SK-N-SH treated with all-trans-retinoic acid at 6 μM for 48 hours (cell line): Measurements from ENCODE around the gene SKAP2.

Experiments used
- ATAC-seq: fragments of 200-7000 bp; cut with Tn5 transposase; 3 replicates; pipeline ENCODE4 v1.9.1; 2020; ENCODE audit warnings: mild to moderate bottlenecking, moderate library complexity
- ARNTL ChIP-seq: fragments of 450-650 bp; formaldehyde crosslinking; IDR thresholded peaks from 2 replicates; pipeline ENCODE4 v1.5.0; 2020; ENCODE audit warnings: low read depth, mild to moderate bottlenecking, moderate library complexity, borderline replicate concordance
- BACH2 ChIP-seq: fragments of 250-450 bp; sonication (Bioruptor Pico); IDR thresholded peaks from 2 replicates; pipeline ENCODE4 v1.9.0; 2021; ENCODE audit warnings: mild to moderate bottlenecking, borderline replicate concordance
- CSDC2 ChIP-seq: fragments of 250-450 bp; sonication (Bioruptor Pico); IDR thresholded peaks from 2 replicates; pipeline ENCODE4 v1.5.0; 2020; ENCODE audit warnings: mild to moderate bottlenecking, moderate library complexity
- ESRRG ChIP-seq: fragments of 250-450 bp; sonication (Bioruptor Pico); IDR thresholded peaks from 2 replicates; pipeline ENCODE4 v1.6.1; 2021; ENCODE audit warnings: mild to moderate bottlenecking
- ISL1 ChIP-seq: fragments of 250-450 bp; sonication (Bioruptor Pico); IDR thresholded peaks from 2 replicates; pipeline ENCODE4 v2.1.2; 2022; ENCODE audit warnings: mild to moderate bottlenecking, moderate library complexity
- OSR1 ChIP-seq: fragments of 250-450 bp; sonication (Bioruptor Pico); IDR thresholded peaks from 2 replicates; pipeline ENCODE4 v1.8.0; 2022; ENCODE audit warnings: moderate library complexity, mild to moderate bottlenecking, inconsistent platforms
- PPARA ChIP-seq: fragments of 250-450 bp; sonication (Bioruptor Pico); IDR thresholded peaks from 2 replicates; pipeline ENCODE4 v1.5.0; 2020; ENCODE audit warnings: mild to moderate bottlenecking, borderline replicate concordance
- RARB ChIP-seq: fragments of 250-450 bp; sonication (Bioruptor Pico); IDR thresholded peaks from 2 replicates; pipeline ENCODE4 v1.8.0; 2021; ENCODE audit warnings: mild to moderate bottlenecking, moderate library complexity
- TCF4 ChIP-seq: fragments of 250-450 bp; sonication (Bioruptor Pico); IDR thresholded peaks from 2 replicates; pipeline ENCODE4 v1.8.0; 2021; ENCODE audit warnings: mild to moderate bottlenecking, moderate library complexity, borderline replicate concordance
- ZC3H10 ChIP-seq: fragments of 250-450 bp; sonication (Bioruptor Pico); IDR thresholded peaks from 2 replicates; pipeline ENCODE4 v1.5.1; 2021; ENCODE audit warnings: mild to moderate bottlenecking, moderate library complexity
- ZFP3 ChIP-seq: fragments of 250-450 bp; sonication (Bioruptor Pico); IDR thresholded peaks from 2 replicates; pipeline ENCODE4 v1.5.0; 2020; ENCODE audit warnings: mild to moderate bottlenecking, moderate library complexity
- ZFP30 ChIP-seq: fragments of 450-650 bp; formaldehyde crosslinking; IDR thresholded peaks from 2 replicates; pipeline ENCODE4 v1.5.0; 2022; ENCODE audit warnings: mild to moderate bottlenecking, moderate library complexity
- ZNF565 ChIP-seq: fragments of 450-650 bp; formaldehyde crosslinking; conservative IDR thresholded peaks from 2 replicates; pipeline ENCODE4 v1.5.0; 2020; ENCODE audit warnings: low read depth, mild to moderate bottlenecking, moderate library complexity
- ZNF70 ChIP-seq: fragments of 450-650 bp; formaldehyde crosslinking; IDR thresholded peaks from 2 replicates; pipeline ENCODE4 v1.5.0; 2020; ENCODE audit warnings: mild to moderate bottlenecking, moderate library complexity
- ZNF8 ChIP-seq: fragments of 450-650 bp; formaldehyde crosslinking; IDR thresholded peaks from 2 replicates; pipeline ENCODE4 v1.5.0; 2020; ENCODE audit warnings: mild to moderate bottlenecking, moderate library complexity
- TF ChIP-seq, protein P1 (sequence below): fragments of 250-450 bp; sonication (Bioruptor Pico); IDR thresholded peaks from 2 replicates; pipeline ENCODE4 v1.5.0; 2020; ENCODE audit warnings: mild to moderate bottlenecking, moderate library complexity
- TF ChIP-seq, protein P2 (sequence below): fragments of 250-450 bp; sonication (Bioruptor Pico); IDR thresholded peaks from 2 replicates; pipeline ENCODE4 v1.8.0; 2021; ENCODE audit warnings: low read depth, mild to moderate bottlenecking, moderate library complexity, borderline replicate concordance
- TF ChIP-seq, protein P3 (sequence below): fragments of 250-450 bp; sonication (Bioruptor Pico); IDR thresholded peaks from 2 replicates; pipeline ENCODE4 v1.8.0; 2020; ENCODE audit warnings: mild to moderate bottlenecking, moderate library complexity, borderline replicate concordance
- TF ChIP-seq, protein P4 (sequence below): fragments of 250-450 bp; sonication (Bioruptor Pico); IDR thresholded peaks from 2 replicates; pipeline ENCODE4 v1.5.1; 2020; ENCODE audit warnings: low read depth, mild to moderate bottlenecking, moderate library complexity

SKAP2 gene

DNA sequence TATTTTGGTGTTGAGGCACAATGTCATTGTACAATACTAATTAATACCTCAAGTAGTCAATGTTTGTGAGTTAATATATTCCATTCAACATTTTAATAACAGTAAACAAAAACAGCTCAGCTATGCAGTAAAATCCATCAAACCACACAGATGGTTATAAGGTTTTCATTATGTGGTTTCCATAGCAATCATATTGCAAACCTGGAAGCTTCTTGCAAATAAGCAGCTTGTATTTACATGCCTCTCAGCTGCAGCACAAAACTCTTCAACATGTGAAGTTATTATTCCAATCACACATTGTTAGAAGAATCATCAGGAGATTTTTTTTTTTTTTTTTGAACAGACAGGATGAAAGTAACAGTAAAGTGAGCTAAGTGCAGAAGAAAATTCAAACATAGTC lies 170.2 kb downstream of the SKAP2 start:
- TF ChIP-seq TCF4 (CRISPR knock-in tag) = peak; percentile 15; the same call in 1 of the 2 replicates
- no peak for TF ChIP-seq ZNF8

DNA sequence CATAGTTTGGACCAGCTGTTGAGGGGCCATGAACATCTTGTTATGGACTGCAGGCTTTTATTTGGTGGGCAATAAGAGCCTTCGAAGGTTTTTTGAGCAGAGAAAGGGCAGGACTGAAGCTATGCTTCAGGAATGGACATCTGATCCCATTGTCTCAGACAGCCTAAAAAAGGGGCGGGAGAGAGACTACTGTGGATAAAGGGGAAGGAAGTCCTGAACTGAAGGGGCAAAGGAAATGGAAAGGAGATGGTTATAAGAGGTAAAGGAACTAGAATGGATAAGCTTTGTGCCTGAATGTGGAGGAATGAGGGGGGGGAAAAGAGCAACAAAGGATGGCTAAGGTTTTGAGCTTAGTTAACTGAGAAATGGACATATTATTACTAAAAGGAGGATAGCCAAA lies 172.5 kb downstream of the SKAP2 start:
- ATAC-seq = no peak
- TF ChIP-seq OSR1 (CRISPR knock-in tag) = no peak
- TF ChIP-seq ZFP3 (CRISPR knock-in tag) = no peak
- TF ChIP-seq, protein P1, sequence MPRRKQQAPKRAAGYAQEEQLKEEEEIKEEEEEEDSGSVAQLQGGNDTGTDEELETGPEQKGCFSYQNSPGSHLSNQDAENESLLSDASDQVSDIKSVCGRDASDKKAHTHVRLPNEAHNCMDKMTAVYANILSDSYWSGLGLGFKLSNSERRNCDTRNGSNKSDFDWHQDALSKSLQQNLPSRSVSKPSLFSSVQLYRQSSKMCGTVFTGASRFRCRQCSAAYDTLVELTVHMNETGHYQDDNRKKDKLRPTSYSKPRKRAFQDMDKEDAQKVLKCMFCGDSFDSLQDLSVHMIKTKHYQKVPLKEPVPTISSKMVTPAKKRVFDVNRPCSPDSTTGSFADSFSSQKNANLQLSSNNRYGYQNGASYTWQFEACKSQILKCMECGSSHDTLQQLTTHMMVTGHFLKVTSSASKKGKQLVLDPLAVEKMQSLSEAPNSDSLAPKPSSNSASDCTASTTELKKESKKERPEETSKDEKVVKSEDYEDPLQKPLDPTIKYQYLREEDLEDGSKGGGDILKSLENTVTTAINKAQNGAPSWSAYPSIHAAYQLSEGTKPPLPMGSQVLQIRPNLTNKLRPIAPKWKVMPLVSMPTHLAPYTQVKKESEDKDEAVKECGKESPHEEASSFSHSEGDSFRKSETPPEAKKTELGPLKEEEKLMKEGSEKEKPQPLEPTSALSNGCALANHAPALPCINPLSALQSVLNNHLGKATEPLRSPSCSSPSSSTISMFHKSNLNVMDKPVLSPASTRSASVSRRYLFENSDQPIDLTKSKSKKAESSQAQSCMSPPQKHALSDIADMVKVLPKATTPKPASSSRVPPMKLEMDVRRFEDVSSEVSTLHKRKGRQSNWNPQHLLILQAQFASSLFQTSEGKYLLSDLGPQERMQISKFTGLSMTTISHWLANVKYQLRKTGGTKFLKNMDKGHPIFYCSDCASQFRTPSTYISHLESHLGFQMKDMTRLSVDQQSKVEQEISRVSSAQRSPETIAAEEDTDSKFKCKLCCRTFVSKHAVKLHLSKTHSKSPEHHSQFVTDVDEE (CRISPR knock-in tag) = no peak
- no peak for TF ChIP-seq ESRRG (CRISPR knock-in tag)
- TF ChIP-seq, protein P2, sequence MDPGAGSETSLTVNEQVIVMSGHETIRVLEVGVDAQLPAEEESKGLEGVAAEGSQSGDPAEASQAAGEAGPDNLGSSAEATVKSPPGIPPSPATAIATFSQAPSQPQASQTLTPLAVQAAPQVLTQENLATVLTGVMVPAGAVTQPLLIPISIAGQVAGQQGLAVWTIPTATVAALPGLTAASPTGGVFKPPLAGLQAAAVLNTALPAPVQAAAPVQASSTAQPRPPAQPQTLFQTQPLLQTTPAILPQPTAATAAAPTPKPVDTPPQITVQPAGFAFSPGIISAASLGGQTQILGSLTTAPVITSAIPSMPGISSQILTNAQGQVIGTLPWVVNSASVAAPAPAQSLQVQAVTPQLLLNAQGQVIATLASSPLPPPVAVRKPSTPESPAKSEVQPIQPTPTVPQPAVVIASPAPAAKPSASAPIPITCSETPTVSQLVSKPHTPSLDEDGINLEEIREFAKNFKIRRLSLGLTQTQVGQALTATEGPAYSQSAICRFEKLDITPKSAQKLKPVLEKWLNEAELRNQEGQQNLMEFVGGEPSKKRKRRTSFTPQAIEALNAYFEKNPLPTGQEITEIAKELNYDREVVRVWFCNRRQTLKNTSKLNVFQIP (CRISPR knock-in tag) = no peak
- TF ChIP-seq CSDC2 (CRISPR knock-in tag) = no peak
- TF ChIP-seq TCF4 (CRISPR knock-in tag) = no peak
- no peak for TF ChIP-seq BACH2 (CRISPR knock-in tag)
- no peak for TF ChIP-seq RARB (CRISPR knock-in tag)
- TF ChIP-seq ARNTL (CRISPR knock-in tag) = no peak
- TF ChIP-seq ZNF565 (CRISPR knock-in tag) = no peak
- no peak for TF ChIP-seq ISL1 (CRISPR knock-in tag)
- no peak for TF ChIP-seq PPARA
- TF ChIP-seq ZC3H10 (CRISPR knock-in tag) = no peak
- TF ChIP-seq, protein P3, sequence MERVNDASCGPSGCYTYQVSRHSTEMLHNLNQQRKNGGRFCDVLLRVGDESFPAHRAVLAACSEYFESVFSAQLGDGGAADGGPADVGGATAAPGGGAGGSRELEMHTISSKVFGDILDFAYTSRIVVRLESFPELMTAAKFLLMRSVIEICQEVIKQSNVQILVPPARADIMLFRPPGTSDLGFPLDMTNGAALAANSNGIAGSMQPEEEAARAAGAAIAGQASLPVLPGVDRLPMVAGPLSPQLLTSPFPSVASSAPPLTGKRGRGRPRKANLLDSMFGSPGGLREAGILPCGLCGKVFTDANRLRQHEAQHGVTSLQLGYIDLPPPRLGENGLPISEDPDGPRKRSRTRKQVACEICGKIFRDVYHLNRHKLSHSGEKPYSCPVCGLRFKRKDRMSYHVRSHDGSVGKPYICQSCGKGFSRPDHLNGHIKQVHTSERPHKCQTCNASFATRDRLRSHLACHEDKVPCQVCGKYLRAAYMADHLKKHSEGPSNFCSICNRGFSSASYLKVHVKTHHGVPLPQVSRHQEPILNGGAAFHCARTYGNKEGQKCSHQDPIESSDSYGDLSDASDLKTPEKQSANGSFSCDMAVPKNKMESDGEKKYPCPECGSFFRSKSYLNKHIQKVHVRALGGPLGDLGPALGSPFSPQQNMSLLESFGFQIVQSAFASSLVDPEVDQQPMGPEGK (CRISPR knock-in tag) = no peak
- no peak for TF ChIP-seq ZNF70 (CRISPR knock-in tag)
- TF ChIP-seq, all 23 proteins: peak for 0

More for the DNA sequence above, 170.2 kb downstream of the SKAP2 start:
- ATAC-seq = no peak

DNA sequence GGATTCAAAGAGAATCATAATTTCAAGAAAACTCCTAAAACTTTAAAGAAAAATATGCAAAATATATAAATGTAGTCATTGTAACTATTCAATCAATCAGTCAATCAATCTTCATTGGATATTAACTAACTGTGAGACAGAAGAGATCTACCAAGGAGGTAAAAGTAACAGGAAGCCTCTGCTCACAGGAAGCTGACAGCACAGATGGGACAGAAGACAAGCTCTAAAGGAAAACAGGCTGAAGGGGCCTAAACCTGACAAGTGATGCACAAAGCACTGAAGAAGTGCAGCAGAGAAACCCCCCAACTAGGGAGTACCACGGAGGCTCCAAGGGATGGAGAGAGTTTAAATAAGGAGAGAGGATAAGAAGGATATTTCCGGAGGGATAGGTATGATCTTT lies 173.0 kb downstream of the SKAP2 start:
- TF ChIP-seq, protein P3 (CRISPR knock-in tag) = no peak
- TF ChIP-seq ZFP30 (CRISPR knock-in tag) = no peak
- no peak for TF ChIP-seq OSR1 (CRISPR knock-in tag)
- TF ChIP-seq TCF4 (CRISPR knock-in tag) = no peak
- TF ChIP-seq ESRRG (CRISPR knock-in tag) = no peak
- TF ChIP-seq, protein P4, sequence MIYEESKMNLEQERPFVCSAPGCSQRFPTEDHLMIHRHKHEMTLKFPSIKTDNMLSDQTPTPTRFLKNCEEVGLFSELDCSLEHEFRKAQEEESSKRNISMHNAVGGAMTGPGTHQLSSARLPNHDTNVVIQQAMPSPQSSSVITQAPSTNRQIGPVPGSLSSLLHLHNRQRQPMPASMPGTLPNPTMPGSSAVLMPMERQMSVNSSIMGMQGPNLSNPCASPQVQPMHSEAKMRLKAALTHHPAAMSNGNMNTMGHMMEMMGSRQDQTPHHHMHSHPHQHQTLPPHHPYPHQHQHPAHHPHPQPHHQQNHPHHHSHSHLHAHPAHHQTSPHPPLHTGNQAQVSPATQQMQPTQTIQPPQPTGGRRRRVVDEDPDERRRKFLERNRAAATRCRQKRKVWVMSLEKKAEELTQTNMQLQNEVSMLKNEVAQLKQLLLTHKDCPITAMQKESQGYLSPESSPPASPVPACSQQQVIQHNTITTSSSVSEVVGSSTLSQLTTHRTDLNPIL (CRISPR knock-in tag) = no peak
- TF ChIP-seq ZNF70 (CRISPR knock-in tag) = no peak
- ATAC-seq = no peak
